ENCODE data around the gene AP3D1.
A peak's percentile ranks its signal among the peaks of the same experiment; 100 is the strongest.

The AP3D1 gene

DNA sequence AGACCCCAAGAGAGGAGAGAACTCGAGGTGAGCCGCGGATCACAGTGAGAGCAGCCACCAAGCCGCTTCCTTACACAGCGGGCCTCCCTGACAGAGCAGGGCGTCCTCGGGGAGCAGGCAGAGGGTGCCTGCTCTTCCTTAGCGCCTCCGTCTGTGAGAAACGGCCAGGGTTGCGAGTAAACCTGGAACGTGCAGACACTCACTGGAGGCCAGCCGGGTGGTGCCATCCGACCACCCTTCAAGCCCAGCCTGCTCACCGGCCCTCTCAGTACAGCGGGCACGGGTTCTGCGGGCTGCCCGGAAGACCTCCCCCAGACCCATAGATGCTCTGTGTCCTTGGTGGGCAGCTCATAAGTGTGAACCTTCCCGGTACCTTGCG, 22.0 kb upstream of the AP3D1 start:
- CTCF ChIA-PET = no interaction called here
- H3K27me3 Mint-ChIP-seq = no peaks in the 10 kb centered on the region
- DNase-seq = no peak
- H3K27ac Mint-ChIP-seq = no peak overlapping the region
- peaks cover 24% of the 10 kb centered on the region for H3K4me1 Mint-ChIP-seq
- no peaks in the 10 kb centered on the region for H3K9me3 Mint-ChIP-seq
- H3K4me3 Mint-ChIP-seq = no peak overlapping the region
- peaks cover 7% of the 10 kb centered on the region for H3K36me3 Mint-ChIP-seq

- Mint-ChIP-seq H3K27ac (no peak overlapping the region), H3K27me3 (no peaks in the 10 kb centered on the region), H3K4me1 (peaks cover 41% of the 10 kb centered on the region), H3K36me3 (peaks cover 8% of the 10 kb centered on the region), H3K9me3 (no peaks in the 10 kb centered on the region), H3K4me3 (no peak overlapping the region)
- CTCF ChIA-PET = interaction anchor here (0.8 kb wide), 1 partner anchor 16 kb away, joined by 5 read pairs; no protein-coding TSS in a partner anchor
- peak; percentile 59 for DNase-seq
These were observed 20.2 kb upstream of the AP3D1 start for GRCh38 chr19:2171349-2172145.

- H3K36me3 Mint-ChIP-seq = peaks cover 8% of the 10 kb centered on the region
- peaks cover 45% of the 10 kb centered on the region for H3K4me1 Mint-ChIP-seq
- H3K4me3 Mint-ChIP-seq = no peak overlapping the region
- CTCF ChIA-PET = interaction anchor here (0.7 kb wide), 1 partner anchor 15 kb away, joined by 3 read pairs; no protein-coding TSS in a partner anchor
- no peaks in the 10 kb centered on the region for H3K9me3 Mint-ChIP-seq
- no peak for DNase-seq
- no peaks in the 10 kb centered on the region for H3K27me3 Mint-ChIP-seq
- H3K27ac Mint-ChIP-seq = no peak overlapping the region
These were observed 19.6 kb upstream of the AP3D1 start for GRCh38 chr19:2170987-2171348.

DNA sequence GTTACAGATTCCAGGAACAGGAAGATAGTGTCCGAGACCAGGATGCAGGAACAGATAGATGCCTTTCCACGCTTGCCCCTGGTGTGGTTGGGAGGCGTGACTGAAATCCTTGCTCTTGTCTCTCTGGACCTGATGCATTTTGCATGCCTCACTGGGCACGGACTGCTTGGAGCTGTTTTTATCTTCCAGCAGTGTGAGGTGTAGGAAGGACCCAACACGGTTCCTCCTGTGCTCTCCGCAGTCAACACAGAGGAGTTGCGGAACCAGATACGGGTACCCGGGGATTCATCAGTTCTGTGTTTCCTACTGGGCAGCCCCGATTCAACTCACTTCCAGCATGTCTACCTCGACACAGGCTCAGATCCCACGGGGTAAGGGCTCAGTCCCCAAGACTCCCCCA, 18.9 kb upstream of the AP3D1 start:
- CTCF ChIA-PET = interaction anchor here (0.7 to 1.0 kb wide), 2 partner anchors 14 to 24 kb away, joined by 3 to 4 read pairs; no protein-coding TSS in a partner anchor

DNA sequence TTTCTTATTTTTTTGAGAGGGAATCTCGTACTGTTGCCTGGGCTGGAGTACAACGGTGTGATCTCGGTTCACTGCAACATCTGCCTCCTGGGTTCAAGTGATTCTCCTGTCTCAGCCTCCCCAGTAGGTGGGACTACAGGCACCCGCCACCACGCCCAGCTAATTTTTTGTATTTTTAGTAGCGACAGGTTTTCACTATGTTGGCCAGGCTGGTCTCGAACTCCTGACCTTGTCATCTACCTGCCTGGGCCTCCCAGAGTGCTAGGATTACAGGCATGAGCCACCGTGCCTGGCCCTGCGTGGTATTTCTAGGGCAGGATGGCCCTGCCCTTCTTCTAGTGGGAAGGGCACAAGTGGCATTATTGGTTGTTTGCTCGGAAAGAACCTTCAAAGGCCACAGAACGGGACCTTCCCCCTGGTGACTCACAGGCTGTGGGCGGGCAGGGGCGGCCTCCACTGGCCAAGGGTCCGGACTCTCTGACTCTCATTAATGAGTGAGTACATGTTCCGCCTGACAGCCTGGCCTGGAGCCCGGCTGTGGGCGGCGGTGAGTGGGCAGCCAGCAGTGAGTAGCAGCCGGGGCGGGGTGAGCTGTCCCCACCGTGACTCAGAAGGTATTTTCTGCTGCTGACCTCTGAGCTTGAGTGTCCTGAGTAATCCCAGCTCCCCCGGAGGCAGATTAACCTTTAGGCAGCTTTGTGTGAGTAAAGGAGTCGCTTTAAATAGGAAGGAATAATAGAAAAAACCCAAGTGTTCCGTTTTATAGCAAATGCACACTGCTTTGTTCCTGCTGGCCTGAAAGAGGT, 17.5 kb upstream of the AP3D1 start:
- Mint-ChIP-seq H3K4me3 (no peak overlapping the region), H3K9me3 (no peaks in the 10 kb centered on the region), H3K36me3 (peaks cover 5% of the 10 kb centered on the region), H3K27me3 (no peaks in the 10 kb centered on the region), H3K4me1 (peaks cover 49% of the 10 kb centered on the region), H3K27ac (peak overlapping the region; percentile 62)
- no peak for DNase-seq
- CTCF ChIA-PET = interaction anchor here (2.2 kb wide), 1 partner anchor 13 kb away, joined by 9 read pairs; no protein-coding TSS in a partner anchor

More for the DNA sequence above, 18.9 kb upstream of the AP3D1 start:
- DNase-seq = no peak
- H3K4me3 Mint-ChIP-seq = no peak overlapping the region
- H3K9me3 Mint-ChIP-seq = no peaks in the 10 kb centered on the region
- no peak overlapping the region for H3K27ac Mint-ChIP-seq
- H3K36me3 Mint-ChIP-seq = peaks cover 8% of the 10 kb centered on the region
- H3K4me1 Mint-ChIP-seq = peaks cover 51% of the 10 kb centered on the region
- no peaks in the 10 kb centered on the region for H3K27me3 Mint-ChIP-seq

DNA sequence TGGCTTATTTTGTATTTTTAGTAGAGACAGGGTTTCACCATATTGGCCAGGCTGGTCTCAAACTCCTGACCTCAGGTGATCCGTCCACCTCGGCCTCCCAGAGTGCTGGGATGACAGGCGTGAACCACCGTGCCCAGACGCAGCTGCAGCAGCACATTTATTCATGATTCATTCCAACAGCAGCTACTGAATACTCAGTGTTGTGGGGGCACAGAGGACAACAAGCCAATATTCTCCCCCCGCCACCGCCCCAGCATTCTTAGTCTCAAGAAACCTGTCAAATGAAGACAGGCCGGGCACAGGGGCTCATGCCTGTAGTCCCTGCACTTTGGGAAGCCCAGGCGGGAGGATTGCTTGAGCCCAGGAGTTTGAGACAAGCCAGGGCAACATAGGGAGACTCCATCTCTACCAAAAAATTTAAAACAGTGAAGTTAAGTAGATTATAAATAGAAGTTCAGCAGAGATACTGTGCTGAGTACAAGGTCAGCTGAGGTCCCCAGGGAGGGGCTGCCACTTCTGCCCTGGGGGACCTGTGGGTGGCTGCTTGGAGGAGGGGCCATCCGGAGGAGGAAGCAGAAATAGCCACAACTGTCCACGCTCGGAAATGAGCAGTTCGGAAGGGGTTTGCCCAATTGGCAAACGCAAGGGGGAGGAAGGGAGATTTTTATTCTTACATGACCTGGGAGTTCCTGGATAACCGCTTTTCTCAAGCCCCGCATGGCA, 16.7 kb upstream of the AP3D1 start:
- Mint-ChIP-seq H3K27ac (peak overlapping the region; percentile 62), H3K27me3 (no peaks in the 10 kb centered on the region), H3K4me1 (peaks cover 49% of the 10 kb centered on the region), H3K4me3 (no peak overlapping the region), H3K9me3 (no peaks in the 10 kb centered on the region), H3K36me3 (peaks cover 3% of the 10 kb centered on the region)
- CTCF ChIA-PET = interaction anchor here (2.2 kb wide), 1 partner anchor 12 kb away, joined by 9 read pairs; no protein-coding TSS in a partner anchor
- DNase-seq = no peak

DNA sequence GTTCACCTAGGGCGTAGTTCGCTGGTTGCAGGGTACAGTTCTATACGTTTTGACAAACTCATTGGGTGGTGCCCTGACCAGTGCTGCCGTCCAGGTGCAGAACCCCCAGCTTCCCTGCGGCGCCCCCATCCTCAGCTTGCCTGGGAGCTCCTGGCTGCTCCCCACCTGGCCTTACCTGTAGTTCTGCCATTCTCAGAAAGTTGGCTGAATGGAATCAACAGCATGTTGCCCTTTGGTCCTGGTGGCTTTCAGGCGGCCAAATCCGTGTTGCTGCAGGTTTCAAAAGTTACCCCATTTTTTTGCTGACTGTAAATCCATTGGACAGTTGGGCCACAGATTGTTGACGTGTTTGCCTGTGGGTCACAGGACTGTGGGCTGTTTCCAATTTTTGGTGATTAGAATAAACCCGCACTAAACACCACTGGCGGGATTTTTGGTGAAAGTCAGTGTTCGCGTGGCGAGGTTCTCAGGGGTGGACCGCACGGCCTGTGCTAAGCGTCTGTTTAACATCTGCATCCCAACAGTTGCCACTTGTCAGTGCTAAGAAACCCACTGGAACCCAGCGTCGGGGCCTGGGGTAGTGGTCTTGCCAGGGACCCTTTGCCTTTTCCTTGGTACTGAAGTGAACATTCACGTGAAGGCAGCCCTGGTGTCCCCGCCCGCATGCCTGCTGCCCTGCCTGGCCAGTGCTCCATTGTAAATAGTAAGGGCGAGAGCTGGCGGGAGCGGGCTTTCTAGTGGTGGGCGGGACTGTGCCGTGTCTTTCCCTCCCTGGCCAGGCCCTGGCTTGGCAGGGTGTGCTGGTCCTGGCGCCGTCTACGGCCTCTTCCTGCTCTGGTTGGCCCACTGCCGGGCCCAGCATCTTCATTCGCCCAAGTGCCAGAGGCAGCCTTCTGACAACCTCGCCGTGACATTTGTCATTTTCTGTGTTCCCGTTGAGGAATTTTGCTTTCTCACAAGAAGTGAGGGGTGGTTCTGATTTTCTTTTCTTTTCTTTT, 15.7 kb upstream of the AP3D1 start:
- H3K27me3 Mint-ChIP-seq = no peaks in the 10 kb centered on the region
- no peak for DNase-seq
- peaks cover 49% of the 10 kb centered on the region for H3K4me1 Mint-ChIP-seq
- H3K27ac Mint-ChIP-seq = peak overlapping the region; percentile 45
- H3K9me3 Mint-ChIP-seq = no peaks in the 10 kb centered on the region
- peaks cover 3% of the 10 kb centered on the region for H3K36me3 Mint-ChIP-seq
- CTCF ChIA-PET = interaction anchor here (2.2 kb wide), 1 partner anchor 11 kb away, joined by 9 read pairs; no protein-coding TSS in a partner anchor
- peak overlapping the region; percentile 60 for H3K4me3 Mint-ChIP-seq

- Mint-ChIP-seq H3K4me1 (peaks cover 36% of the 10 kb centered on the region), H3K4me3 (peak overlapping the region; percentile 88), H3K36me3 (peaks cover 3% of the 10 kb centered on the region), H3K9me3 (no peaks in the 10 kb centered on the region), H3K27me3 (peaks cover 6% of the 10 kb centered on the region), H3K27ac (peak overlapping the region; percentile 90)
- CTCF ChIA-PET = interaction anchor here (0.6 kb wide), 1 partner anchor 38 kb away, joined by 3 read pairs; no protein-coding TSS in a partner anchor
- DNase-seq = peak; percentile 52
These were observed 12.9 kb upstream of the AP3D1 start for GRCh38 chr19:2164020-2164998.

DNA sequence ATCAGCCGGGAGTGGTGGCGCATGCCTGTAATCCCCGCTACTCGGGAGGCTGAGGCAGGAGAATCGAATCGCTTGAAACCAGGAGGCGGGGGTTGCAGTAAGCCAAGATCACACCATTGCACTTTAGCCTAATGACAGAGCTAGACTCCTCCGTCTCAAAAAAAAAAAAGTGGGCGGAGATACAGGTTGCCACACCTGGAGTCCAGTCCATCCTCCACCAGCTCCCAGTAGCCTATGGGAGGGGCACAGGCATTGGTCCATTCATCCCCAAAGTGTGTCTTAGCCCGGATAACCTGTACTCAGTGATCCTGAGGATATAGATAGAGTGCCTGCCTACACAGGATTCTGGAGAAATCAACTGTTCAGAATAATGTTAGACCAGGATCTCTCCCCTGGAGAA, 9.0 kb upstream of the AP3D1 start:
- H3K9me3 Mint-ChIP-seq = no peaks in the 10 kb centered on the region
- no peak for DNase-seq
- no peak overlapping the region for H3K27ac Mint-ChIP-seq
- no peaks in the 10 kb centered on the region for H3K36me3 Mint-ChIP-seq
- no peak overlapping the region for H3K4me3 Mint-ChIP-seq
- peaks cover 23% of the 10 kb centered on the region for H3K27me3 Mint-ChIP-seq
- CTCF ChIA-PET = interaction anchor here (1.0 kb wide), 1 partner anchor 231 kb away, joined by 3 read pairs; no protein-coding TSS in a partner anchor
- H3K4me1 Mint-ChIP-seq = peaks cover 5% of the 10 kb centered on the region

- CTCF ChIA-PET = interaction anchor here (0.9 to 1.0 kb wide), 2 partner anchors 19 to 235 kb away, joined by 3 read pairs; no protein-coding TSS in a partner anchor
- Mint-ChIP-seq H3K9me3 (no peaks in the 10 kb centered on the region), H3K4me3 (no peak overlapping the region), H3K27me3 (peaks cover 26% of the 10 kb centered on the region), H3K27ac (no peak overlapping the region), H3K36me3 (no peaks in the 10 kb centered on the region), H3K4me1 (peaks cover 12% of the 10 kb centered on the region)
- no peak for DNase-seq
These were observed 6.1 kb upstream of the AP3D1 start for GRCh38 chr19:2157452-2157851.

DNA sequence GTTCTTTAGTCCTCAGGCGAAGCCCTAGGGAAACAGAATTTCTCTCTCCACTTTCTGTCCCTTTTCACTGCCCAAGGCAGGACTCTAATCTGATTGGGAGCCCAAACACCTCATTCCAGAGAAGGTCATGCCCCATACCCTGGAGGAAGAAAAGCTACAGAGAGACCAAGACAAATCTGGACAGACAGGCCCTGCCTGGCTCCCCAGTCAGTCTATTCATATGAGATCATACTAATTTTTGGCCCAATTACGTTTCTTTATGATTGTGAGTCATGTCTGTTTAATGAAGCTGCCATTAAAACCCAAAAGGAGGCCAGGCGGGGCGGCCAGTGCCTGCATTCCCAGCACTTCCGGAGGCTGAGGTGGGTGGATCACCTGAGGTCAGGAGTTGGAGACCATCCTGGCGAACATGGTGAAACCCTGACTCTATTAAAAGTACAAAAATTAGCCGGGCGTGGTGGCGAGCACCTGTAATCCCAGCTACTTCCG, 3.3 kb upstream of the AP3D1 start:
- H3K36me3 Mint-ChIP-seq = peaks cover 2% of the 10 kb centered on the region
- no peaks in the 10 kb centered on the region for H3K9me3 Mint-ChIP-seq
- no peak overlapping the region for H3K4me3 Mint-ChIP-seq
- no peak for DNase-seq
- H3K4me1 Mint-ChIP-seq = peaks cover 30% of the 10 kb centered on the region
- peaks cover 20% of the 10 kb centered on the region for H3K27me3 Mint-ChIP-seq
- CTCF ChIA-PET = interaction anchor here (0.6 to 1.4 kb wide), 2 partner anchors 22 to 81 kb away, joined by 3 to 4 read pairs; partner anchors contain the start of gene PLEKHJ1
- no peak overlapping the region for H3K27ac Mint-ChIP-seq

DNA sequence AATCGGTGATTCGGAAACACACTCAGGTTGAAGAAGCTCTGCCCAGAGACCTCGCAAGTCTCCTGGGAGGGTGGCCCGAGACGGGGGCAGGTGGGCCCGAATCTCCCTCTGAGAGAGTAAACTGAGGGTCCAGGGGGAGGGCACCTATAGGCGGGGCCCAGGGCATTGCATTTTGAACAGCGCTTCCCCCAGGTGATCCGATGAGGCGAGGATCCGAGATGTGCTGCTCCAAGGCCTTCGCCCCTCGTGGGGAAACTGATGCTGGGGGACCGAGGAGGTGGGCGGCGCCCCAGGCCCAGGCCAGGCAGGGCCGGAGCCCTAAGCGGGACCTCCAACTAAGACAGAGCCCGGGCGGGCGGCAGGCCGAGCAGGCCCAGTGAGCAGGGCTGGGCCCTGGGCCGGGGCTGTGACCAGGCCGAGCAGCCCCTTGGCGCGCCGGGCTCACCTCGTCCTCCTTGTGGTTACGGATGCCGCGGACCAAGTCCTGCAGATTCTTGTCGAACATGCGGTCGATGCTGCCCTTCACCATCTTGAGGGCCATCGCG, 500 bp downstream of the AP3D1 start:
- peak overlapping the region; percentile 73 for H3K4me3 Mint-ChIP-seq
- peaks cover 4% of the 10 kb centered on the region for H3K27me3 Mint-ChIP-seq
- H3K4me1 Mint-ChIP-seq = peaks cover 47% of the 10 kb centered on the region
- H3K9me3 Mint-ChIP-seq = no peaks in the 10 kb centered on the region
- DNase-seq = peak; percentile 40
- CTCF ChIA-PET = no interaction called here
- H3K27ac Mint-ChIP-seq = peak overlapping the region; percentile 49
- peaks cover 18% of the 10 kb centered on the region for H3K36me3 Mint-ChIP-seq

Data from activated naive CD4-positive, alpha-beta T cell treated with anti-CD3 and anti-CD28 coated beads, Interleukin-2, amount 10 ng/mL, durations not matched to agents 7 days and 5 days (primary cell).